ENCODE measurements around the gene OR2C1.

The OR2C1 gene

DNA sequence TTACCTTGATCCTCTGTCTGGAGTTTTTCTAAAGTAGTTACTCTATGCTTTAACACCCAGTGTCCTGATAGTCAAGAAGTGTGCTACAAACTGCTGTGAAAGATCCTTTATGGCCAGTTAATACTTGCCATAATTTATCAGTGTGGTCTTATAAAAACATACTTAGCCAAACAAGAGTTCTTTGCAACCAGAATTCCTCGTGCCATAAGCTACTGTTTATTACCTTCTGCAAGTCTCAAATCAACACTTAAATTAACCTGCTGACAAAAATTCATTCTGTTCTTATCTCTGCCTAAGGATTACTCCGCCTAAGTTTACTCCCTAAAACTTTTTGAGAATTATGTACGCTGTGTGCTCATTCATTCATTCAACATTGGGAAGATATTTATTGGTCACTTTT is 27.6 kb upstream of the OR2C1 start:
- DNase-seq (ENCODE audit: low spot score), result no peak
- in situ Hi-C loops (cut with MboI; ENCODE audit: low pct_unique_long_range_greater_than_20kb, low sequenced_read_pairs, unreplicated experiment), result no loop called here
- TF ChIP-seq, protein P1, sequence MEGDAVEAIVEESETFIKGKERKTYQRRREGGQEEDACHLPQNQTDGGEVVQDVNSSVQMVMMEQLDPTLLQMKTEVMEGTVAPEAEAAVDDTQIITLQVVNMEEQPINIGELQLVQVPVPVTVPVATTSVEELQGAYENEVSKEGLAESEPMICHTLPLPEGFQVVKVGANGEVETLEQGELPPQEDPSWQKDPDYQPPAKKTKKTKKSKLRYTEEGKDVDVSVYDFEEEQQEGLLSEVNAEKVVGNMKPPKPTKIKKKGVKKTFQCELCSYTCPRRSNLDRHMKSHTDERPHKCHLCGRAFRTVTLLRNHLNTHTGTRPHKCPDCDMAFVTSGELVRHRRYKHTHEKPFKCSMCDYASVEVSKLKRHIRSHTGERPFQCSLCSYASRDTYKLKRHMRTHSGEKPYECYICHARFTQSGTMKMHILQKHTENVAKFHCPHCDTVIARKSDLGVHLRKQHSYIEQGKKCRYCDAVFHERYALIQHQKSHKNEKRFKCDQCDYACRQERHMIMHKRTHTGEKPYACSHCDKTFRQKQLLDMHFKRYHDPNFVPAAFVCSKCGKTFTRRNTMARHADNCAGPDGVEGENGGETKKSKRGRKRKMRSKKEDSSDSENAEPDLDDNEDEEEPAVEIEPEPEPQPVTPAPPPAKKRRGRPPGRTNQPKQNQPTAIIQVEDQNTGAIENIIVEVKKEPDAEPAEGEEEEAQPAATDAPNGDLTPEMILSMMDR (IDR thresholded peaks at IDR 0.05; ENCODE audit: extremely low read depth, insufficient read depth, missing control alignments), result no peak

DNA sequence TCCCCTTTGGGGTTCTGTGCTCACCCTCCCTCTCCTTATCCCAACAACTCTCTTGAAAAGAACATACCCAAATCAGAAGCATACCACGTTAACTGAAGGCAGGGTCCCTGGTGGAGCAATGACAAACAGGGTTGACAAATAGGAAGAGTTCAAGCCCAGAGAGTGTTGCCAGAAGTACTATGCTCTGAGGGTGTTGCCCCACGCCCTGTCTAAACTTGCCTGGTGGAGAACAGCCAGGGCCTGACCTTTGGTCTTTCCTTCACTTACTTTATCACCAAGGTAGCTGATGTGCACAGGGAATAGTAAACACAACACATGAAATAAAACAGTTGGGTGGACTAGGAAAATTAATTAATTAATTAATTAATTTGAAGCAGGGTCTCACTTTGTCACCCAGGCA is 27.0 kb upstream of the OR2C1 start:
- TF ChIP-seq, protein P1 (IDR thresholded peaks at IDR 0.05; ENCODE audit: extremely low read depth, insufficient read depth, missing control alignments), result no peak
- no peak for DNase-seq (ENCODE audit: low spot score)
- in situ Hi-C loops (cut with MboI; ENCODE audit: low pct_unique_long_range_greater_than_20kb, low sequenced_read_pairs, unreplicated experiment), result no loop called here

DNA sequence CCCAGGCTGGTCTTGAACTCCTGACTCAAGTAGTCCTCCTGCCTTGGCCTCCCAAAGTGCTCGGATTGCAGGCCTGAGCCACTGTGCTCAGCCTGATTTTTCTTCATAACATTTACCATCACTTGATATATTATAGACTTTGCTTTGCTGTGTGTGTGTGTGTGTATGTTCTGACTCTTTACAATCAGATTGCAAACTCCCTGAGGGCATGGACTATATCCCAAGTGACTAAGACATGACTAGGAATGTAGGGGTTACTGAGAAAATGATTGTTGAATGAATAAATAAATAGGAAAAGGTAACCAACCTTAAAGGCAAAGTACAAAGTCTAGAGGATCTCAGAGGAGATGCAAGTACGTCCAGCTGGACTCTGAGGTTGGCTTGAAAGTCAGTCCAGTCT is 9.6 kb upstream of the OR2C1 start:
- in situ Hi-C loops (cut with MboI; ENCODE audit: low pct_unique_long_range_greater_than_20kb, low sequenced_read_pairs, unreplicated experiment), result no loop called here
- TF ChIP-seq, protein P1 (IDR thresholded peaks at IDR 0.05; ENCODE audit: extremely low read depth, insufficient read depth, missing control alignments), result no peak
- no peak for DNase-seq (ENCODE audit: low spot score)

DNA sequence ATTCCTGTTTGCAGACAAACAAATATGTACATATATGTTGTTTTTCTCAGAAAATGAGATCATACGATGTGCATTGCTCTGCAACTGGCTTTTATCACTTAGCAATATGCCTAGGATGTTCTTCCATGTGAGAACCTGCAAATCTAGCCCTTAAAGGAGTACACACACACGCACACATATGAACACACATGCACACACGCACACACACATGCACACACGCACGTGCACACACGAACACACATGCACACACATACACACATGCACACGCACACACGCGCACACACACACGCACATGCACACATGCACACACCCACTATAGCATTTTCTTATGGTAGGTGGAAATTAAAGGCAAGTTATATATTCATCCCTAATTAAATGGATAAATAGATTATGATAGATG is 8.1 kb upstream of the OR2C1 start:
- TF ChIP-seq, protein P1 (IDR thresholded peaks at IDR 0.05; ENCODE audit: extremely low read depth, insufficient read depth, missing control alignments), result no peak
- DNase-seq (ENCODE audit: low spot score), result no peak
- in situ Hi-C loops (cut with MboI; ENCODE audit: low pct_unique_long_range_greater_than_20kb, low sequenced_read_pairs, unreplicated experiment), result no loop called here

DNA sequence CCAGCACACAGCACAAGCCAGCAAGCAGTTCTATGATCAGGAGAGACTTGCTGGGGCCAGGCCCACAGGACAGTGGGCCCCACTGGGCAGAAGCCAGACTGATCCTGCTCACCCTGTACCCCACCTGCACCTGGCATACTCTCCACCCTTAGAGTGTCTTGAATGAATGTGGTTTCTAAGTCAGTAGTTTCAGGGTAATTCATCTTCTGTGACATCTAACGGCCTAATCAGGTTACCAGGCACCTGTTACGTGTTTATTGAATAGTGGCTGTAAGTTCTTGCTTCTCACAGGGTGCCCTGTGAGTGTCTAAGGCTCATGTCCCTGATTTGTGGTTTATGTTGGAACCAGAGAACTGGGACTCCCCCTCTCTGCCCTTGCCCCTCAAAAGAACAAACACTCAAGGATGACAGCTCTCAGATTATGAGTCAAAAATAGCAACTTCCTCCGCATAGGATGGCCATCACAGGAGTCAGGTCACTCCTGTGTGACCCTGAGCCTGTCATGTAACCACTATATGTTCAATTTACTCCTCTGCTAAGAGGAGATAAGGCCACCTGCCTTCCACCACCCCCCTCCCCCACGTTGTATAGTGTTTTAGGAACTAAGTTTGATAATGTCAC is 7.0 kb upstream of the OR2C1 start:
- TF ChIP-seq, protein P1 (IDR thresholded peaks at IDR 0.05; ENCODE audit: extremely low read depth, insufficient read depth, missing control alignments), result no peak
- DNase-seq (ENCODE audit: low spot score), result peak; percentile 17
- in situ Hi-C loops (cut with MboI; ENCODE audit: low pct_unique_long_range_greater_than_20kb, low sequenced_read_pairs, unreplicated experiment), result no loop called here

DNA sequence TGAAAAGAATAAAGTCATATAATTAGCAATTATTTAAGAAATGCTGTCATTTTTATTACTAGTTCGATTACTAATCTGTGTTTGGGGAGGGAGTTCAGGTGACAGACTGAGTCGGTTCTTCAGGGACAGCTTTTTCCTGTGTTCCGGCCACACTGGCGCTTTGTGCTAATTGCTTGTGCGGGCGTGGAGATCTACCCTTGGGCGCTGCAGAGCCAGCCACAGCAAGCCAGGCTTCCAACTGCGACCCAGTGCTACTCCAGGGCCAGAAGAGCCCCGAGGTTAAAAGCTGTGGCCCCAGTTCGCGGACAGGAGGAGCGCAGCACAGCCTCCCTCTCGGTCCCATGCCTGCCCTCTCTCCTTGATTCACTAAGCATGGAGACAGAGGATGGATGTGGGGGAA is 6.5 kb upstream of the OR2C1 start:
- in situ Hi-C loops (cut with MboI; ENCODE audit: low pct_unique_long_range_greater_than_20kb, low sequenced_read_pairs, unreplicated experiment), result no loop called here
- no peak for DNase-seq (ENCODE audit: low spot score)
- TF ChIP-seq, protein P1 (IDR thresholded peaks at IDR 0.05; ENCODE audit: extremely low read depth, insufficient read depth, missing control alignments), result no peak
